ENCODE data around the gene PGAM5.

PGAM5 gene

GRCh38 chr12:132723015-132723763 lies 12.5 kb downstream of the PGAM5 start:
- DNase-seq = no peak

GRCh38 chr12:132723764-132724140 lies 13.1 kb downstream of the PGAM5 start:
- no peak for DNase-seq

- DNase-seq = no peak
Measured at GRCh38 chr12:132724506-132725241, 14.0 kb downstream of the PGAM5 start.

GRCh38 chr12:132726386-132726785 lies 15.7 kb downstream of the PGAM5 start:
- DNase-seq = no peak

GRCh38 chr12:132727091-132727794 lies 16.6 kb downstream of the PGAM5 start:
- no peak for DNase-seq

GRCh38 chr12:132728502-132728901 lies 17.9 kb downstream of the PGAM5 start:
- no peak for DNase-seq

- no peak for DNase-seq
Measured at GRCh38 chr12:132729541-132730320, 19.1 kb downstream of the PGAM5 start.

- DNase-seq = no peak
Measured at GRCh38 chr12:132730353-132730752, 19.7 kb downstream of the PGAM5 start.

GRCh38 chr12:132731574-132731973 lies 20.9 kb downstream of the PGAM5 start:
- no peak for DNase-seq

- DNase-seq = no peak
Measured at GRCh38 chr12:132734206-132734605, 23.6 kb downstream of the PGAM5 start.

GRCh38 chr12:132735496-132735895 lies 24.9 kb downstream of the PGAM5 start:
- no peak for DNase-seq

- DNase-seq = no peak
Measured at GRCh38 chr12:132736378-132736777, 25.7 kb downstream of the PGAM5 start.

GRCh38 chr12:132736913-132737312 lies 26.3 kb downstream of the PGAM5 start:
- no peak for DNase-seq

- no peak for DNase-seq
Measured at GRCh38 chr12:132739600-132740312, 29.1 kb downstream of the PGAM5 start.

GRCh38 chr12:132740313-132740646 lies 29.6 kb downstream of the PGAM5 start:
- no peak for DNase-seq

- no peak for DNase-seq
Measured at GRCh38 chr12:132740652-132741051, 30.0 kb downstream of the PGAM5 start.

- no peak for DNase-seq
Measured at GRCh38 chr12:132741620-132742019, 31.0 kb downstream of the PGAM5 start.

GRCh38 chr12:132743831-132744230 lies 33.2 kb downstream of the PGAM5 start:
- no peak for DNase-seq

- no peak for DNase-seq
Measured at GRCh38 chr12:132746613-132747012, 36.0 kb downstream of the PGAM5 start.

GRCh38 chr12:132747395-132747794 lies 36.8 kb downstream of the PGAM5 start:
- no peak for DNase-seq

GRCh38 chr12:132747896-132748295 lies 37.3 kb downstream of the PGAM5 start:
- DNase-seq = no peak

- no peak for DNase-seq
Measured at GRCh38 chr12:132748319-132748718, 37.7 kb downstream of the PGAM5 start.

Data from T1000 (cell line).